WERI-Rb-1 (cell line): ENCODE results near the gene OR4F15.

Source experiments
- DNase-seq: peaks from one replicate; pipeline ENCODE4 v3.0.0-alpha.2; 2020
- H3K27ac ChIP-seq: fragments of 250-450 bp; sonication (Bioruptor Pico); 2 replicates; pipeline ENCODE4 v1.5.1; 2020; ENCODE audit warnings: mild to moderate bottlenecking, moderate library complexity
- H3K27me3 ChIP-seq: fragments of 250-450 bp; sonication (Bioruptor Pico); 2 replicates; pipeline ENCODE4 v1.5.1; 2021; ENCODE audit warnings: mild to moderate bottlenecking, low read depth, moderate library complexity; ENCODE audit not compliant: insufficient read depth, severe bottlenecking
- H3K36me3 ChIP-seq: fragments of 250-450 bp; sonication (Bioruptor Pico); 2 replicates; pipeline ENCODE4 v1.5.1; 2020; ENCODE audit warnings: mild to moderate bottlenecking, moderate library complexity
- H3K4me3 ChIP-seq: 2 replicates; pipeline ENCODE4 v1.5.1; 2011; ENCODE audit warnings: low read depth, mild to moderate bottlenecking, control low read depth, low read length
- H3K9me3 ChIP-seq: fragments of 250-450 bp; sonication (Bioruptor Pico); 2 replicates; pipeline ENCODE4 v1.5.1; 2021; ENCODE audit warnings: mild to moderate bottlenecking, moderate library complexity; ENCODE audit not compliant: severe bottlenecking
- TF ChIP-seq, protein P1 (sequence below): IDR thresholded peaks from 2 replicates; pipeline ENCODE4 v1.5.1; 2011; ENCODE audit warnings: low read depth, mild to moderate bottlenecking, control low read depth, inconsistent platforms, low read length

OR4F15 gene

DNA sequence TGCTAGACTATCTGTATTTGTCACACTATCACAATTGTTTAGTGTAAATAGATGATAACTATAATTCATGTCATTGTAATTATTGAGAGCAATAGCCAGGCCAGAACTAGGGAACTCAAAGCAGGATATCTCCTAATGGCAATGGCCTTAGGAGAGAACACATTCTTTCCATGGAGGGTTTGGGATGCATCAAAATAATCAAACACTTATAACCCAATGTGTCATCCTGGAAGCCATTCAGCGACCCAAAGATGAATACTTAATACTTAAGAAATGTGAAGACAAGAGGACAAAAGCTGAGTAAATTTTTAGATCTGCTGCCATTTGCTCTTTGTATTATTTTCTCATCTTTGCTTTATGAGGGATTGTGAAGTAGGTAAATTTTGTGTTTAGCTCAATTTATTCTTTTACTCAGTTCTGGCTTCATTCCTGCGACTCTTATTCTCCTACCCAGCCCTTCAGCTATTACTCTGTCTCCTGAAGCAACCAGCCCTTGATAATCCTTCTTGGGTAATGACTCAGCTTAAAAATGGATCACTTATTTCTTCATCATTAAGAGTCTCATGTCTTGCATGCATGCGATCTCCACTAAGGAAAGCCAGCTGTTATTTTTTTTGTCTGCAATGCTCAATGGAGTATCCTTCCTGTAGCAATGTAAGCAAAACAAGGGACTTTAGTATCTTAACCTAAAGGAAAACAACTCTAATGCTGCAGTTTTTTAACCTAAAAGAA lies 2.0 kb downstream of the OR4F15 start:
- Histone ChIP-seq H3K4me3 (no peak overlapping the region), H3K27me3 (no peaks in the 10 kb centered on the region), H3K9me3 (no peaks in the 10 kb centered on the region), H3K27ac (no peak overlapping the region), H3K36me3 (no peaks in the 10 kb centered on the region)
- TF ChIP-seq, protein P1, sequence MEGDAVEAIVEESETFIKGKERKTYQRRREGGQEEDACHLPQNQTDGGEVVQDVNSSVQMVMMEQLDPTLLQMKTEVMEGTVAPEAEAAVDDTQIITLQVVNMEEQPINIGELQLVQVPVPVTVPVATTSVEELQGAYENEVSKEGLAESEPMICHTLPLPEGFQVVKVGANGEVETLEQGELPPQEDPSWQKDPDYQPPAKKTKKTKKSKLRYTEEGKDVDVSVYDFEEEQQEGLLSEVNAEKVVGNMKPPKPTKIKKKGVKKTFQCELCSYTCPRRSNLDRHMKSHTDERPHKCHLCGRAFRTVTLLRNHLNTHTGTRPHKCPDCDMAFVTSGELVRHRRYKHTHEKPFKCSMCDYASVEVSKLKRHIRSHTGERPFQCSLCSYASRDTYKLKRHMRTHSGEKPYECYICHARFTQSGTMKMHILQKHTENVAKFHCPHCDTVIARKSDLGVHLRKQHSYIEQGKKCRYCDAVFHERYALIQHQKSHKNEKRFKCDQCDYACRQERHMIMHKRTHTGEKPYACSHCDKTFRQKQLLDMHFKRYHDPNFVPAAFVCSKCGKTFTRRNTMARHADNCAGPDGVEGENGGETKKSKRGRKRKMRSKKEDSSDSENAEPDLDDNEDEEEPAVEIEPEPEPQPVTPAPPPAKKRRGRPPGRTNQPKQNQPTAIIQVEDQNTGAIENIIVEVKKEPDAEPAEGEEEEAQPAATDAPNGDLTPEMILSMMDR, result no peak
- no peak for DNase-seq

DNA sequence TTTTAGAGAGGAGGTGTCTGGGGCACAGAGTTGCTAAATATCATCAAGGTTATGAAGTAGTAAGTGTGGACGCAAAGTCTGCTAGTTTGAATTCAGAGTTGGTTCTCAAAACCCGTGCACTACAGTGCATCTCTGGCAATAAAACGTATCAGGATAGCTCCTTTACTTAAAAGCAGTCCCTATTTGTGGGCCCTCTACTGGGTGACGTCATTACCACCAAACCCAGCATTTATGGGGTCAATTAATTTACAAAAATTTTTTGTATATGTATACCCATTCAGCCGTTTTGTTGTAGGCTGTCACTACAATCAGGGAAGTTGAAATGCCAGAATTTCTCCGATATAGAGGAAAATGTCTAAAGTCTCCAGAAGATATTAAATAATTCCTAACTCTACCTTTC lies 8.8 kb downstream of the OR4F15 start:
- Histone ChIP-seq H3K27me3 (no peaks in the 10 kb centered on the region), H3K27ac (no peak overlapping the region), H3K9me3 (no peaks in the 10 kb centered on the region), H3K4me3 (no peak overlapping the region), H3K36me3 (no peaks in the 10 kb centered on the region)
- TF ChIP-seq, protein P1, result no peak
- DNase-seq, result no peak

DNA sequence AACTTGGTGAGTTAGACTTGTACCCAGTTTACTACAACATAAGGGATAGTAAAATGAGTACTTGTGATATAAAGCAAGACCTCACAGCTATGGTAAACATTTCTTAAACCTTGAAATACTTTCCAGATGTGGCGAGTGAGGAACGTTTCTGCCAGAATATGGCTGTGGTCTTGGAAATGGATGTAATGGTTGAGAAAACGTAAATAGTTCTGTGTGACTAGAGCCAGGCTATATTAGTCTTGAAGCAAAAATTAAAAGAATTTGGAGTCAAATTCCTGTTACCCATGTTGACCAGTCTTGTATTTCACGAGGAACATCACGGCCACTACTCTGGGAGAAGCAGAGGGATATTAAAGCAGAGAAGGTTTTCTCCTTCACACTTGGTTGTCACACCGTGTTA lies 15.3 kb downstream of the OR4F15 start:
- no peaks in the 10 kb centered on the region for H3K36me3 ChIP-seq
- DNase-seq, result no peak
- no peak overlapping the region for H3K4me3 ChIP-seq
- H3K9me3 ChIP-seq, result no peaks in the 10 kb centered on the region
- TF ChIP-seq, protein P1, result no peak
- no peaks in the 10 kb centered on the region for H3K27me3 ChIP-seq
- no peak overlapping the region for H3K27ac ChIP-seq

DNA sequence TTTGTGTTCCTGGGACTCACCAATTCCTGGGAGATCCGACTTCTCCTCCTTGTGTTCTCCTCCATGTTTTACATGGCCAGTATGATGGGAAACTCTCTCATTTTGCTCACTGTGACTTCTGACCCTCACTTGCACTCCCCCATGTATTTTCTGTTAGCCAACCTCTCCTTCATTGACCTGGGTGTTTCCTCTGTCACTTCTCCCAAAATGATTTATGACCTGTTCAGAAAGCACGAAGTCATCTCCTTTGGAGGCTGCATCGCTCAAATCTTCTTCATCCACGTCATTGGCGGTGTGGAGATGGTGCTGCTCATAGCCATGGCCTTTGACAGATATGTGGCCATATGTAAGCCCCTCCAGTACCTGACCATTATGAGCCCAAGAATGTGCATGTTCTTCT lies 16.8 kb downstream of the OR4F15 start:
- H3K4me3 ChIP-seq, result no peak overlapping the region
- no peak overlapping the region for H3K27ac ChIP-seq
- no peaks in the 10 kb centered on the region for H3K9me3 ChIP-seq
- TF ChIP-seq, protein P1, result no peak
- DNase-seq, result no peak
- no peaks in the 10 kb centered on the region for H3K36me3 ChIP-seq
- H3K27me3 ChIP-seq, result no peaks in the 10 kb centered on the region

DNA sequence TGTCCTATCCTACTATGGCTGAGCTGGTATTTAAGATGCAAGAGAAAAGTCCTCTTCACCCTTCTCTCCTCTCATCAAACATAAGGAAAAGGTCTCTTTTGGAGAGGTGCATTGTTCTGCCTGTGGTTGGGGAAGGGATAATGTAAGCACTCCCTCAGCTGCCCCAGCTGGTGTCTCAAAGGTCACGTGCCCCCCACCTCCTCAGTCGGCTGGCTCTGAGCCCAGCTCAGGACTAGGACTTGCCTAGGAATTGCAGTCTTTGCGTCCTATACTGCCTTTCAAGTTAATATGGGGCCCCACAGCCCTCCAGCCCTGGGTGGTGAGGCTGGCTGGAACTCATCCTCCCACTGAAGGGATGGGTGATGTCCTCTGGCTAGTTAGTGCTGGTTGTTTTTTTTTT lies 29.7 kb downstream of the OR4F15 start:
- Histone ChIP-seq H3K4me3 (no peak overlapping the region), H3K27me3 (no peaks in the 10 kb centered on the region), H3K27ac (no peak overlapping the region), H3K9me3 (peaks cover 3% of the 10 kb centered on the region), H3K36me3 (no peaks in the 10 kb centered on the region)
- TF ChIP-seq, protein P1, result no peak
- DNase-seq, result no peak

DNA sequence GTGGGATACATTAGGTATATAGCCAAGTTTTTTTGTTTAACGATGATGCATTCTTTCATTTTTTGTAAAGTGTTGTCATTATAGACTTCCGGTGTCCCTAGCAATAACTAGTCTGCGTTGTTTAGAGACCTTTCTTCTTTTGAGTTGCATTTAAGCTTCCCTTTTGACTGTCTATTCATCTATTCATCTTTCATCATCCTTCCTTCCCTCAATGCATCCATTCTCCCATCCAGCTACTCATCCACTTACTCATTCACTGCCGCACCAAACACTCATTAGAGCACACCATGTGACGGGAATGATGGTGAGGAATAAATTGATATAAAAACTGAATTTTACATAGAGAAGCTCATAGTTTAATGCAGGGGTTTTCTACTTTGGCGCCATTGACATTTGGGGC lies 32.9 kb downstream of the OR4F15 start:
- Histone ChIP-seq H3K27me3 (no peaks in the 10 kb centered on the region), H3K9me3 (no peaks in the 10 kb centered on the region)

More for the DNA sequence above, 32.9 kb downstream of the OR4F15 start:
- Histone ChIP-seq H3K36me3 (no peaks in the 10 kb centered on the region), H3K27ac (no peak overlapping the region), H3K4me3 (no peak overlapping the region)
- no peak for DNase-seq
- TF ChIP-seq, protein P1, result no peak
